ENCODE results near the gene RASGRP1. TPM values are rescaled to one million over a fixed set of nuclear protein-coding genes. Genes with fewer than 3 reads are reported as not detected.

The RASGRP1 gene
- polyA plus RNA-seq, 3 donors, result 13.9 to 14.3 (median 14.0) TPM

DNA sequence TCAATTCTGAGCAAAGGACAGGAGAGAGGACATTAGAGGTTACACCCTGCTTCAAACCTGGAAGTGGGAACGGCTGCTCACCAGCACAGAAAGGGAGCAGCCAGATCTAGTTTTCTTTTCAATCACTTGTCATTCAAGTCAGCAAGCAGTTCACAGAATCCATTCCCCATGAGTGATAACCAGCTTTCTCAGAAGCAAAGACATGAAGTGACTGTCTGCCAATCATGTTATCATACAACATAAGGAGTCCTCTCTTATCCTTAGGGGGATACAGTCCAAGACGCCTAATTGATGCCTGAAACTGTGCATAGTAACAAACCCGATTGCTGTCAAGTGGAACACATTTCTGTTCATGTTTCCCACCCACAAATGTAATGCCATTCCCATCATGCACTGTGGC is 56.0 kb downstream of the RASGRP1 start:
- DNase-seq (ENCODE audit: low read depth in 3 of 3, low spot score in 2 of 3), result no peak

GRCh38 chr15:38507570-38507969 is 57.0 kb downstream of the RASGRP1 start:
- no peak for DNase-seq (ENCODE audit: low read depth in 3 of 3, low spot score in 2 of 3)

DNA sequence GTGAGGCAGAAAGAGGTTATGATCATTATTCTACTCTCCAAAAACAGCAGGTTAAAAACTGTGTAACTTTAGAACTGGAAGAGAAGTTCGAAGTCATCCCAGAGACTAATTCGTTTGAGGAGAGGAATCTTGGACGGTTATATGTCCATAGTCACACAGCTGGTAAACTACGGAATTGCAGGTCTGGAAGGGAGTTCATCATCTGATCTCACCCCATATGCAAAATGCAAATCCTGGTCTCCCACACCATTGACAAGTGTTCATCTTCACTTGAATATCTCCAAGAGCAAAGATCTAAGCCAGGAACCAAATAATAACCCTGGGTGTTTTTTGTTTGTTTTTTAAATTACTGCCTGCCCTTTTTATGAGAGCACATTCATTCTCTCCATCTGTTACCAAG is 57.6 kb downstream of the RASGRP1 start:
- no peak for DNase-seq (ENCODE audit: low read depth in 3 of 3, low spot score in 2 of 3)

- DNase-seq (ENCODE audit: low read depth in 3 of 3, low spot score in 2 of 3), result no peak
Measured at GRCh38 chr15:38504680-38505467, 59.7 kb downstream of the RASGRP1 start.

DNA sequence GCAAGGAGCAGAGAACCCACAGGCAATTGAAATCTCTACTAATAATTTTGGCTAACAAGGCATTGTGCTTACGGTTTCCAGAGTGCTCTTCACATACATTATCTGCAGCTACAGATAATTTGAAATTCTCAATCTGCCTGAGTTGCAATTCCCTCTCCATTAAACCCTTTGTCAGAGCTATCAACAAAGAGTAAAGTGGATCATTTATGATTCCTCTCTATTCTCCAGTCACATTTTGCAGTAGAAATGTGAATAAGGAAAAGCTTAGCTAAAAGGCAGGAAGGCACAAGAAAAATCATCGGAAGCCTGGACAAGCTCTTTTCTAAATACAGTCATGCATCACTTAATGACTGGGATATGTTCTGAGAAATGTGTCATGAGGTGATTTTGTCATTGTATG is 61.1 kb downstream of the RASGRP1 start:
- DNase-seq (ENCODE audit: low read depth in 3 of 3, low spot score in 2 of 3), result no peak

DNA sequence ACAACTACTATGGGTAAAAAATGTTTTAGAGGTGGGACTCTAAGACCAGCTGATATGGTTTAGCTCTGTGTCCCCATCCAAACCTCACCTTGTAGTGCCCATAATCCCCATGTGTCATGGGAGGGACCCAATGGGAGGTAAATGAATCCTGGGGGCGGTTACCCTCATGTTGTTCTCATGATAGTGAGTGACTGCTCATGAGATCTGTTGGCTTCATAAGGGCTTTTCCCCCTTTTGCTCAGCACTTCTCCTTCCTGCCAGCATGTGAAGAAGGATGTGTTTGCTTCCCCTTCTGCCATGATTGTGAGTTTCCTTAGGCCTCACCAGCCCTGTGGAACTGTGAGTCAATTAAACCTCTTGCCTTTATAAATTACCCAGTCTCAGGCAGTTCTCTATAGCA is 65.0 kb downstream of the RASGRP1 start:
- no peak for DNase-seq (ENCODE audit: low read depth in 3 of 3, low spot score in 2 of 3)

- no peak for DNase-seq (ENCODE audit: low read depth in 3 of 3, low spot score in 2 of 3)
Measured at GRCh38 chr15:38496151-38496550, 68.5 kb downstream of the RASGRP1 start.

DNA sequence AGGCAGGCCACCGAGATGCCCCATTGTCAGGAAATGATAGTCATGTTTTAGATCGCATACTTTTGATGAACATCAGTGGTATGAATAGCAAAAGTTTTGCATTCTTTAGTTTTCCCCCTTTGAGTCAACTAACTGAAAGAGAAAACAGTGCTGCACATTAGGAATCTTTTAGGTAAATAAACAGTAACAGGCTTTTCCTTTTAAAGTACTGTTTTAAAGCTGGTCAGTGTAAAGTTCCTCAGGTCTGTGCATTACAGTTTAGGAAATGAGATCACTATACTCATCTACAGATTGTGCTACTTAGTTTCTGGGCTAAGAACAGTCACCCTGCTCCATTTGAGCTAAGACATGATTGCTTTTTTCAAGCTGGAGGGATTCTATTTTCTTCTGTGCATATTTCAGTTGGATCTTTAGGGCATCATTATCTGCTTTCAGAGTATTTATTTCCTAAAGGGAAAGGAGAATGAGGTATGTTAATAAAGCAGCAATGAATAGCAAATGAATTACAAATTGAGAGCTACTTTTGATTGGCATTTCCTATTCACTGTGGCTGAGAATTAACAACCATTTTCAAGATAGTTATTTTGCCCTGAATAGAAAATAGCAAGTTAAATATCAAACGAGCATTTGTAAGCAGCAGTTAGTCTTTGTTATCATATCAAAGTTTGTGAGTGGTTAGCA is 74.2 kb downstream of the RASGRP1 start:
- DNase-seq (ENCODE audit: low read depth in 3 of 3, low spot score in 2 of 3), result no peak

DNA sequence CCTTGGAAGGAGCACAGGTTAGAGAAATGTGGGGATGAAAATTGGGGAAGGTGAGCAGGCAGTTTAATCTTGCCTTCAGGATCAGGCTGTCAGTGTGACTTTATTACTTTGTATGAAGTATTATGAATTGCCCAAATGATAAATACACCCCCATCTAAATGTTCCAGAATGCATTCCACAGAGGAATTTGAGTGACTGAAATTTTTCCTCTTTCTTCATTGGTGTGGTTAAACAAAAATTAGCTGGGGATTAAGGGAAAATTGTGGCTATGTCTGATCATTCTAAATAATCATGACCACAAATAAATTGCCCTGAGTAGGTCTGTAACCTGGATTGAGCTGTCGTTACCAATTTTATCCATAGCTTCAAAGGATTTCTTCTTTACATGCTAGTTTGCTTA is 77.2 kb downstream of the RASGRP1 start:
- DNase-seq (ENCODE audit: low read depth in 3 of 3, low spot score in 2 of 3), result no peak

- no peak for DNase-seq (ENCODE audit: low read depth in 3 of 3, low spot score in 2 of 3)
Measured at GRCh38 chr15:38486936-38487335, 77.7 kb downstream of the RASGRP1 start.

DNA sequence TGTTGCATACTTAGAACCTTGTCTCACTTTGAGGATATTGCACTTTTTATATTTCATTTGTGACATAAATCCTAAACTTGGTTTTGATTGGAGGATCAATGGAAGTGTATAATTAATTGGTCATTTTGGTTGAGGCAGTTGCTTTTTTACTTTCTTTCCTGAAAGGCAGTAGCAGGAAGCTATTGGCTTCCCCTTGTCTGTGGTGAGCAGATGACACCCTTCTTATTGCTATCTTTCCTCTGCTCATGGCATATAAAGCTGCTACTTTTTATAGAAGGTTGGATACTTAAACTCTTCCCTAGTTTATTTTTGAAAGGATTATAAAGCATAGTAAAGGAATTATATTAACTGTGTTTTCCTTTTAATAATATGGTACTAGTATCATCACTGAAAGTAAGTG is 82.0 kb downstream of the RASGRP1 start:
- no peak for DNase-seq (ENCODE audit: low read depth in 3 of 3, low spot score in 2 of 3)

GRCh38 chr15:38481761-38482160 is 82.9 kb downstream of the RASGRP1 start:
- DNase-seq (ENCODE audit: low read depth in 3 of 3, low spot score in 2 of 3), result no peak

DNA sequence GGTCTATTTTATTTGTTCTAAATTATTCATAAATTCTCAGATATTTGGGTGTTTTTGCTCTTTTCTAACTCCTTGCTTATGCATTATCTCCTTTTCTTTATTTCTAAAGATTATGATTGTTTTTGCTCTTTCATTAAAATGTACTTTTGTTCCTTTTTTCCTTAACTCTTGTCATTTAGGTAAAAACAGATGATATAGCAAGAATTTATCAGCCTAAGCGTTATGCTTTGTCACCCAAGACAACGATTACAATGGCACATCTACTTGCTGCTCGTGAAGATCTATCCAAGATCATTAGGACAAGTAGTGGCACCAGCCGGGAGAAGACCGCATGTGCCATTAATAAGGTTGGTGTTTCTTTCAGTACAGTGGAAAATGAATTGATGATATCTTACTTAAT is 83.5 kb downstream of the RASGRP1 start:
- DNase-seq (ENCODE audit: low read depth in 3 of 3, low spot score in 2 of 3), result no peak

DNA sequence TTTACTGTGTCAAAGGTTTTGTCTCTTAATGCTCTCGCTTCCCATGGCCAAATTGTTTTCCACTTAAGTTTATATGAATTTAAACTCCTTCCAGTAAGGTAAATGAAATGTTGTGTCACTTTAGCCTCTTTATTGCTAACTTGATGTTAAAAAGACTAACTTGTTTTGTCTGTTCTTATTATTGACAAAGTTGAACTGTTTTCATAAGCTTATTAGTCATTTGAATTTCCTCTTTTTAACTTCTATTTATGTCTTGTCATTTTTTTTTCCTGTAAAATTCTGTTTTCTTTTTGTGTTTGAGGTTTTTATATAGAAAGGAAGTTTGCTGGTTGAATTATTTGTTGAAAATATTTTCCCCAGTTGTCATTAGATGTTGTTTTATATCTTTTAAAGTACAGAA is 84.9 kb downstream of the RASGRP1 start:
- no peak for DNase-seq (ENCODE audit: low read depth in 3 of 3, low spot score in 2 of 3)

DNA sequence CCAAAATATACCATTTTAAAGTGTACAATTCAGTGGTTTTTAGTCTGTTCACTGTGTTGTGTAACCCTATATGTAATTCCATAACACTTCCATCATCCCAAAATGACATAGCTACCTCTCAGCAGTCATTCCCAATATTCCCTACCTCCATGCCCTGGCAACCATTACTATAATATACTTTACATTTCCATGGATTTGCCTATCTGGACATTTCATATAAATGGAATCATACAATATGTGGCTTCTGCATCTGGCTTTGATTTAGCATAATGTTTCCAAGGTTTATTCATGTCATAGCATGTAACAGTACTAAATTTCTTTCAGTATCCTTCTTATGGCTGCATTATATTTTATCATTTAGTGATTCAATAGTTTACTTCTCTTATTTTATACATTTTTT is 85.3 kb downstream of the RASGRP1 start:
- DNase-seq (ENCODE audit: low read depth in 3 of 3, low spot score in 2 of 3), result no peak

GRCh38 chr15:38477637-38478036 is 87.0 kb downstream of the RASGRP1 start:
- no peak for DNase-seq (ENCODE audit: low read depth in 3 of 3, low spot score in 2 of 3)

- no peak for DNase-seq (ENCODE audit: low read depth in 3 of 3, low spot score in 2 of 3)
Measured at GRCh38 chr15:38476120-38476519, 88.5 kb downstream of the RASGRP1 start.

GRCh38 chr15:38475361-38475760 is 89.3 kb downstream of the RASGRP1 start:
- DNase-seq (ENCODE audit: low read depth in 3 of 3, low spot score in 2 of 3), result no peak

DNA sequence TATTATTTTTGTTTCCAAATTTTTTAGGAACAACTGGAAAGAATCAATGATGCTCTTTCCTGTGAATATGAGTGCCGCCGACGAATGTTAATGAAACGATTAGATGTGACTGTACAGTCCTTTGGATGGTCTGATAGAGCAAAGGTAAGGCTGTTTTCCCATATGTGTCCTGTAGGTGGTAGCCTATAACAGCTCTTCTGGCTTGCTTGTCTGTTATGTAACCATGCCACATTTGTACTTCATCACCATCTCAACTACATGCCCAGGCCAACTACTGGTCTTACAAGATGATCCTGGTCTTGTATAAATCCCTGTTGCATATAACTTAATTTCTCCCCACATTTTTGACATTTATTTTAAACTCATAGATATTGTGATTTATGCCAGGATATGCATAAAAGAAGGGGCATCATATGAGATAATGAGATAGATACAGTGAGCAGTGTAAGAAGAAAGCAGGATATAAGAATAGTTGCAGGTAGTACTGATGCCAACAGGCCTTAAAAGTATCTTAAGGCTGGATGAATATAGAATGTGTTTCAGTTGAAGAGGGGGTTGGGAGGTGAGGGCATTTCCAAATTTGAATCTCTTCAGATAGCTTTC is 90.4 kb downstream of the RASGRP1 start:
- peak; percentile 16 to 43 (median 34) for DNase-seq (ENCODE audit: low read depth in 3 of 3, low spot score in 2 of 3)

GRCh38 chr15:38471974-38472373 is 92.6 kb downstream of the RASGRP1 start:
- no peak for DNase-seq (ENCODE audit: low read depth in 3 of 3, low spot score in 2 of 3)

DNA sequence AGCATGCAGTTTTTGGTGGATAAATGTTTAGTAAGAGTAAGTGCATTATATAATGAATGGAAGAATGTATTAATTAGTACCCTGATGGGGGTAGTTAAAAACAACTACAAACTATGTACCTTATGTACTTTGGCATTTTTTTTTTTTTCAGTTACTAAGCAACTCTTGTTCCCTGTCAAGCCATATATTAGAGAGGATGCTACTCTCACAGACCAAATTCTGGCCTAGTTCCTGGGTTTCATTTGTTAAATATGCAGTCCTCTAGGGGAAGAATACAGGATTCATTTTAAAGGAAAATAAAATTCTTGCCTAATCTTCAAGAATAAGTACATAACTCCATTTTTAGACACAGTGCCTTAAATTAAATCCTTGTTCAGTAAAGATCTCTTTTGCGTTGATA is 93.8 kb downstream of the RASGRP1 start:
- DNase-seq (ENCODE audit: low read depth in 3 of 3, low spot score in 2 of 3), result no peak

DNA sequence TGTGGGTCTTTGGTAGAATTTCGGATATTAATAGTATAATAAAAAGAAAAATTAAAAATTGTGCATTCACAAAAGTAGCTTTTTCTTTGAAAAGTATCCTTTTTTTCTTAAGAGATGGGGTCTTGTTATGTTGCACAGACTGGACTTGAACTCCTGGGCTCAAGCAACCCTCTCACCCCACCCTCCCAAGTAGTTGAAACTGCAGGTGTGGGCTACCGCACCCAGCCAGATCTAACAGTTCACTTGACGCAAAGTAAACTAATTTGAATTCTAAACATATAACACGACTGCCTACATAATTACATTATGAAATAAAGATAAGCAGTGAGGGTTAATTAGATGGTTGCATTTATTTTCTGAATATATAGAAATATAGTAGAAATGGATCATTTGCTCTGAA is 99.9 kb downstream of the RASGRP1 start:
- no peak for DNase-seq (ENCODE audit: low read depth in 3 of 3, low spot score in 2 of 3)

All from right renal cortex interstitium (tissue), 3 donors.